K562 (cell line): ENCODE measurements around the gene RCOR2. TPM values are rescaled to one million over a fixed set of nuclear protein-coding genes. Genes with fewer than 3 reads are reported as not detected.

Experiments
- ATF2 ChIP-seq: sonication (generic); formaldehyde crosslinking; IDR thresholded peaks from 2 replicates; pipeline ENCODE4 v1.8.1; 2022; ENCODE audit warnings: missing genetic modification reagents
- ATF7 ChIP-seq: fragments of 450-650 bp; IDR thresholded peaks from 2 replicates; pipeline ENCODE4 v1.7.1; 2014; ENCODE audit warnings: mild to moderate bottlenecking, moderate library complexity
- CBFA2T2 ChIP-seq: fragments of 450-650 bp; conservative IDR thresholded peaks from 2 replicates; pipeline ENCODE4 v1.6.1; 2017; ENCODE audit warnings: mild to moderate bottlenecking
- CBX1 ChIP-seq: sonication (generic); IDR thresholded peaks from 2 replicates; pipeline ENCODE4 v1.6.1; 2016; ENCODE audit warnings: antibody characterized with exemption, low read depth, mild to moderate bottlenecking
- CHCHD3 ChIP-seq: fragments of 250-450 bp; sonication (Bioruptor Pico); IDR thresholded peaks from 2 replicates; pipeline ENCODE4 v2.1.2; 2022; ENCODE audit warnings: mild to moderate bottlenecking
- CSDE1 ChIP-seq, 2 experiments: fragments of 450-650 bp; IDR thresholded peaks; 2 replicates each; pipeline ENCODE4 v1.6.1; 2016; ENCODE audit warnings: mild to moderate bottlenecking in 1 of 2
- ESRRA ChIP-seq: fragments of 450-650 bp; IDR thresholded peaks from 2 replicates; pipeline ENCODE4 v1.6.1; 2014; ENCODE audit warnings: low read depth, mild to moderate bottlenecking, moderate library complexity, borderline replicate concordance
- ETV6 ChIP-seq, 3 experiments: fragments of 150-350 bp in 1 of 3; sonication (generic) in 1 of 3; formaldehyde crosslinking in 1 of 3; IDR thresholded peaks; 2 replicates each; pipeline versions ENCODE4 v1.6.1 to v1.8.0; 2014 to 2022; ENCODE audit warnings: borderline replicate concordance in 2 of 3, low read depth in 2 of 3, antibody characterized with exemption in 1 of 3, low read length in 1 of 3, mild to moderate bottlenecking in 1 of 3, missing genetic modification reagents in 1 of 3
- FOXO4 ChIP-seq: fragments of 450-650 bp; formaldehyde crosslinking; IDR thresholded peaks from 2 replicates; pipeline ENCODE4 v1.4.0; 2020; ENCODE audit warnings: mild to moderate bottlenecking, moderate library complexity
- RUNX1 ChIP-seq: sonication (generic); IDR thresholded peaks from 2 replicates; pipeline ENCODE4 v1.6.1; 2016; ENCODE audit warnings: antibody characterized with exemption, low read depth
- SIX5 ChIP-seq, 2 experiments: IDR thresholded peaks; 2 replicates each; pipeline ENCODE4 v1.6.1; 2011; ENCODE audit warnings: low read length in 2 of 2, borderline replicate concordance in 1 of 2, low read depth in 1 of 2, mild to moderate bottlenecking in 1 of 2, moderate library complexity in 1 of 2; ENCODE audit not compliant: insufficient read depth in 1 of 2
- SMARCB1 ChIP-seq: IDR thresholded peaks from 2 replicates; pipeline ENCODE4 v1.6.1; 2011; ENCODE audit warnings: improper control_type of control experiment, low read depth; ENCODE audit not compliant: insufficient read length
- TRIM24 ChIP-seq, 2 experiments: fragments of 450-650 bp; IDR thresholded peaks; 2 replicates each; pipeline ENCODE4 v1.6.1; 2016
- ZFPM2 ChIP-seq: fragments of 250-450 bp; sonication (Bioruptor Pico); IDR thresholded peaks from 2 replicates; pipeline ENCODE4 v1.5.1; 2022; ENCODE audit warnings: mild to moderate bottlenecking
- ZNF134 ChIP-seq: fragments of 250-450 bp; sonication (Bioruptor Pico); conservative IDR thresholded peaks from 2 replicates; pipeline ENCODE4 v1.4.0; 2020
- ZNF551 ChIP-seq: fragments of 250-450 bp; sonication (Bioruptor Pico); IDR thresholded peaks from 2 replicates; pipeline ENCODE4 v1.5.0; 2021; ENCODE audit warnings: mild to moderate bottlenecking, moderate library complexity
- ZNF561 ChIP-seq: fragments of 450-650 bp; formaldehyde crosslinking; conservative IDR thresholded peaks from 2 replicates; pipeline ENCODE4 v1.4.0; 2020; ENCODE audit warnings: mild to moderate bottlenecking, moderate library complexity
- polyA plus RNA-seq, 8 experiments: library from polyadenylated mRNA; depleted of rRNA in 4 of 8; stranded (reverse) in 5 of 8; unstranded in 3 of 8; fragments of >200 nt; fragmentation: Nextera tagmentation in 2 of 8; fragmentation: Illumina TruSeq in 1 of 8; extraction: Ambion mirVana in 2 of 8; extraction: Trizol in 1 of 8; gene quantifications; 2 replicates each; pipeline versions ENCODE4 v1.2.1 to v1.2.3, GENCODE V29; 2011 to 2014; ENCODE audit warnings: inconsistent platforms in 1 of 8, missing spikeins in 1 of 8
- total RNA-seq, 7 experiments: library from RNA; depleted of rRNA in 6 of 7; stranded (reverse); fragments of >200 nt in 6 of 7; fragmentation: Illumina TruSeq in 2 of 7; extraction: Trizol in 2 of 7; gene quantifications; 2 replicates each; pipeline versions ENCODE4 v1.2.1 to v1.2.3, GENCODE V29; 2011 to 2021; ENCODE audit warnings: low replicate concordance in 1 of 7
- TF ChIP-seq, protein P1 (sequence below): fragments of 250-450 bp; sonication (Bioruptor Pico); IDR thresholded peaks from 2 replicates; pipeline ENCODE4 v1.5.0; 2021; ENCODE audit warnings: mild to moderate bottlenecking, moderate library complexity
- TF ChIP-seq, protein P2 (sequence below): IDR thresholded peaks from 2 replicates; pipeline ENCODE4 v1.6.1; 2011; ENCODE audit warnings: borderline replicate concordance, low read depth, mild to moderate bottlenecking, moderate library complexity, low read length; ENCODE audit not compliant: insufficient read depth, poor library complexity, severe bottlenecking

RCOR2 gene
- total and polyA plus RNA-seq, 9 of the 15 experiments (the other 6 are each of a cell fraction or from before 2014, with no cell fraction given): 0.04 to 6.5 (median 2.5) TPM; not detected in 1

- TF ChIP-seq, protein P1, sequence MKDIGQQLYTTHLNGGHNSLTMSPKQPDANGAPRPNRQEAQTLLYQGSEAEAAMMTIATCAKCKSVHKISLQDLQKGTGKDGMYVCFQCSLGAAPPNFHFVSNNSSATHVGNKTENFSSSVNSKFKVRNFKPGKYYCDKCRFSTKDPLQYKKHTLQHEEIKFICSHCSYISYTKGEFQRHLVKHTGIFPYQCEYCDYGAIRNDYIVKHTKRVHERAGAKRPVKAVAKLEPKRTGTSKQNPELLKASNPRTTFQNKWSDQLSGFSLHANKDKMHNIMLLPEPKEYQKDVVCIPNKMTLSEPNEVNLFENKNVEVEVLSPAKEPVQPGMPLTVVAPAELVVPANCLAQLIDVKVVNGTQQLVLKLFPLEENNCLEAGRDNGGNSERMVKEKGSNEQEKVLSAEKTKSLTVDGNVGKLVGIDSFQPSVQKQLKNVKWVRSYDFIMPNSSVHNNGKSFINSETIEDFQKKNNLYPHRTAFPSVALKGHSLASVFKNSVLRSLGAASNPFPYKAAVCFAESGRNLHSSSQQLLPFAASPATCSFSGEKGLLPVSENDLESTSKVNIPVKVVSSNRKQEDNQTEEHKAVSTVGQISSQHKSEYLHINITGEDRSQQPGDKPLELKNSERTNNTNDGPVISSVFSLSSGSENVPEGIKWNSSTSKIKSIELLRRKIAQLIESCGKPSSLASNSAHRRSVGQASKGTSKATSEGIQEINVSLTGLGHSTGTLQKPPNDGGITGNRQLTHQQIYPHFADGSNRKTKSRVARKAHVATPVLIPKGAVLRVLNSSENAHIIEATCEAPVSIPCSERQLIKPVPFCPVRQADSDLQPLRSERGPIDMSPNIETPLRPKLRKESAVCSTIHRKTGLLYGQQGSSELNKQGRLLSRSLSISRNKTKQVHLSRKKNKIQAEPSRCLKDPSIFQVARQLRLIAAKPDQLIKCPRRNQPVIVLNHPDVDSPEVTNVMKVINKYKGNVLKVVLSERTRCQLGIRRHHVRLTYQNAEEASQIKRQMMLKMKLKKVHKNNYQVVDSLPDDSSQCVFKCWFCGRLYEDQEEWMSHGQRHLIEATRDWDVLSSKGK (CRISPR knock-in tag): no peak
- no peak for TF ChIP-seq ZNF134 (CRISPR knock-in tag)
- no peak for TF ChIP-seq SMARCB1
- TF ChIP-seq ETV6 (IDR thresholded peaks at IDR 0.05; ENCODE audit: borderline replicate concordance in 1 of 2, low read depth in 2 of 2, low read length in 1 of 2): 0 out of 4 replicates have a peak, but pooled peaks of 1 of the 2 experiments have one; percentile 8
- no peak for TF ChIP-seq ETV6 (CRISPR knock-in tag; IDR thresholded peaks at IDR 0.05; ENCODE audit: borderline replicate concordance)
- no peak for TF ChIP-seq CHCHD3 (CRISPR knock-in tag)
- TF ChIP-seq, protein P2, sequence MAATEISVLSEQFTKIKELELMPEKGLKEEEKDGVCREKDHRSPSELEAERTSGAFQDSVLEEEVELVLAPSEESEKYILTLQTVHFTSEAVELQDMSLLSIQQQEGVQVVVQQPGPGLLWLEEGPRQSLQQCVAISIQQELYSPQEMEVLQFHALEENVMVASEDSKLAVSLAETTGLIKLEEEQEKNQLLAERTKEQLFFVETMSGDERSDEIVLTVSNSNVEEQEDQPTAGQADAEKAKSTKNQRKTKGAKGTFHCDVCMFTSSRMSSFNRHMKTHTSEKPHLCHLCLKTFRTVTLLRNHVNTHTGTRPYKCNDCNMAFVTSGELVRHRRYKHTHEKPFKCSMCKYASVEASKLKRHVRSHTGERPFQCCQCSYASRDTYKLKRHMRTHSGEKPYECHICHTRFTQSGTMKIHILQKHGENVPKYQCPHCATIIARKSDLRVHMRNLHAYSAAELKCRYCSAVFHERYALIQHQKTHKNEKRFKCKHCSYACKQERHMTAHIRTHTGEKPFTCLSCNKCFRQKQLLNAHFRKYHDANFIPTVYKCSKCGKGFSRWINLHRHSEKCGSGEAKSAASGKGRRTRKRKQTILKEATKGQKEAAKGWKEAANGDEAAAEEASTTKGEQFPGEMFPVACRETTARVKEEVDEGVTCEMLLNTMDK: no peak
- TF ChIP-seq FOXO4 (CRISPR knock-in tag): no peak
- no peak for TF ChIP-seq ZNF561 (CRISPR knock-in tag)
- TF ChIP-seq ESRRA: no peak
- TF ChIP-seq RUNX1: no peak
- TF ChIP-seq ZNF551 (CRISPR knock-in tag): no peak
- TF ChIP-seq CSDE1 (IDR thresholded peaks at IDR 0.05): no peak
- TF ChIP-seq TRIM24 (IDR thresholded peaks at IDR 0.05): no peak
- TF ChIP-seq ATF2: no peak
- TF ChIP-seq CBX1: no peak
- TF ChIP-seq CBFA2T2: no peak
- TF ChIP-seq SIX5 (IDR thresholded peaks at IDR 0.05; ENCODE audit: borderline replicate concordance in 1 of 2, insufficient read depth in 1 of 2, low read depth in 1 of 2, low read length in 2 of 2): no peak
- TF ChIP-seq ATF7: 0 out of 2 replicates have a peak, but pooled peaks have one; percentile 7
- TF ChIP-seq ZFPM2 (CRISPR knock-in tag): no peak
Measured at GRCh38 chr11:63888170-63889086, 28.5 kb downstream of the RCOR2 start (continued).
